Measurements from ENCODE around the gene SSUH2. TPM values are rescaled to one million over a fixed set of nuclear protein-coding genes. Genes with fewer than 3 reads are reported as not detected.

The SSUH2 gene
- total and polyA plus RNA-seq, 9 of the 15 experiments (the other 6 are each of a cell fraction or from before 2014, with no cell fraction given): 0.04 to 0.17 (median 0.04) TPM; not detected in 6

DNA sequence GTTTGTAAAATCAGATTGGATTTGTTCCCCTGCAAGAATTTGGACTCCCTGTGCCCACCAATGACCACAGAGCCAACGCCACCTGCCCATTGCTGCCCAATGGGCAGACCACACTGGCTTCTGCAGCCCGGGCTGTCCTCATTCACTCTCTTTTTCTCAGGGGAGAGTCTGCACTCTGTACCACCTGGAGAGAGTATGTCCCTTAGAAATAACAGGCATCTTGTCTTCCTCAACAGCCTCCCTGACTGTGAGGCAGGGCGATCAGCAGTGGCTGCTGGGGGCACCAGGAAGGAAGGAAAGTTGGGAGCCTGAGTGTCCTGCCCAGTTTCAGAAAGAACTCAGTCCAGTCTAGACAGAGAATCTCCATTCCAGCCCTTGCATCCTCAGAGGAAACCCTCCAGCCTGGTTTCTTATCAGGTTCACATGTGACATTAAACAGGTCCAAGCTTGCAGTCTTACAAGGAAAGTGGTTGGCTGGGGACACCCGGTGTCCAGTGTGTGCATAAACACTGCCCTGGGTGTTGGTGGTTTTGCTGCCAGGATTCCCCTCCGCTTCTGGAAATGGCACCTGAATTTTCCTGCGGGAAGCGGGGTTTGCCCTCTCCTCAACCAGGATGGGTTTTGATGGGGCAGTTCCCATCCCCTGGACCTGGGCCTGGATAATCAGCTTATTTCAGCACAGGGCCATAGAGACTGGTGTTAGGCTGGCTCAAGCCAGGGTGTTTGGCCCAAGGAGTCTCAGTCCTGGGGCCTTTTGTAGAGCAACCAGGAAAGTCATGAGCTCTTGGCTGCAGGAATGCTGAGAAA, 37.2 kb downstream of the SSUH2 start (continued):
- TF ChIP-seq, protein P1, sequence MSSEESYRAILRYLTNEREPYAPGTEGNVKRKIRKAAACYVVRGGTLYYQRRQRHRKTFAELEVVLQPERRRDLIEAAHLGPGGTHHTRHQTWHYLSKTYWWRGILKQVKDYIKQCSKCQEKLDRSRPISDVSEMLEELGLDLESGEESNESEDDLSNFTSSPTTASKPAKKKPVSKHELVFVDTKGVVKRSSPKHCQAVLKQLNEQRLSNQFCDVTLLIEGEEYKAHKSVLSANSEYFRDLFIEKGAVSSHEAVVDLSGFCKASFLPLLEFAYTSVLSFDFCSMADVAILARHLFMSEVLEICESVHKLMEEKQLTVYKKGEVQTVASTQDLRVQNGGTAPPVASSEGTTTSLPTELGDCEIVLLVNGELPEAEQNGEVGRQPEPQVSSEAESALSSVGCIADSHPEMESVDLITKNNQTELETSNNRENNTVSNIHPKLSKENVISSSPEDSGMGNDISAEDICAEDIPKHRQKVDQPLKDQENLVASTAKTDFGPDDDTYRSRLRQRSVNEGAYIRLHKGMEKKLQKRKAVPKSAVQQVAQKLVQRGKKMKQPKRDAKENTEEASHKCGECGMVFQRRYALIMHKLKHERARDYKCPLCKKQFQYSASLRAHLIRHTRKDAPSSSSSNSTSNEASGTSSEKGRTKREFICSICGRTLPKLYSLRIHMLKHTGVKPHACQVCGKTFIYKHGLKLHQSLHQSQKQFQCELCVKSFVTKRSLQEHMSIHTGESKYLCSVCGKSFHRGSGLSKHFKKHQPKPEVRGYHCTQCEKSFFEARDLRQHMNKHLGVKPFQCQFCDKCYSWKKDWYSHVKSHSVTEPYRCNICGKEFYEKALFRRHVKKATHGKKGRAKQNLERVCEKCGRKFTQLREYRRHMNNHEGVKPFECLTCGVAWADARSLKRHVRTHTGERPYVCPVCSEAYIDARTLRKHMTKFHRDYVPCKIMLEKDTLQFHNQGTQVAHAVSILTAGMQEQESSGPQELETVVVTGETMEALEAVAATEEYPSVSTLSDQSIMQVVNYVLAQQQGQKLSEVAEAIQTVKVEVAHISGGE (CRISPR knock-in tag; IDR thresholded peaks at IDR 0.05): no peak
- TF ChIP-seq ADNP (tag; IDR thresholded peaks at IDR 0.05): no peak
- TF ChIP-seq, protein P2, sequence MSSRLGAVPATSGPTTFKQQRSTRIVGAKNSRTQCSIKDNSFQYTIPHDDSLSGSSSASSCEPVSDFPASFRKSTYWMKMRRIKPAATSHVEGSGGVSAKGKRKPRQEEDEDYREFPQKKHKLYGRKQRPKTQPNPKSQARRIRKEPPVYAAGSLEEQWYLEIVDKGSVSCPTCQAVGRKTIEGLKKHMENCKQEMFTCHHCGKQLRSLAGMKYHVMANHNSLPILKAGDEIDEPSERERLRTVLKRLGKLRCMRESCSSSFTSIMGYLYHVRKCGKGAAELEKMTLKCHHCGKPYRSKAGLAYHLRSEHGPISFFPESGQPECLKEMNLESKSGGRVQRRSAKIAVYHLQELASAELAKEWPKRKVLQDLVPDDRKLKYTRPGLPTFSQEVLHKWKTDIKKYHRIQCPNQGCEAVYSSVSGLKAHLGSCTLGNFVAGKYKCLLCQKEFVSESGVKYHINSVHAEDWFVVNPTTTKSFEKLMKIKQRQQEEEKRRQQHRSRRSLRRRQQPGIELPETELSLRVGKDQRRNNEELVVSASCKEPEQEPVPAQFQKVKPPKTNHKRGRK (tag; IDR thresholded peaks at IDR 0.05): no peak
- TF ChIP-seq KDM5B (IDR thresholded peaks at IDR 0.05; ENCODE audit: insufficient replicate concordance, low read depth, low read length): no peak
- no peak for TF ChIP-seq XRCC3 (IDR thresholded peaks at IDR 0.05)
- TF ChIP-seq, protein P3, sequence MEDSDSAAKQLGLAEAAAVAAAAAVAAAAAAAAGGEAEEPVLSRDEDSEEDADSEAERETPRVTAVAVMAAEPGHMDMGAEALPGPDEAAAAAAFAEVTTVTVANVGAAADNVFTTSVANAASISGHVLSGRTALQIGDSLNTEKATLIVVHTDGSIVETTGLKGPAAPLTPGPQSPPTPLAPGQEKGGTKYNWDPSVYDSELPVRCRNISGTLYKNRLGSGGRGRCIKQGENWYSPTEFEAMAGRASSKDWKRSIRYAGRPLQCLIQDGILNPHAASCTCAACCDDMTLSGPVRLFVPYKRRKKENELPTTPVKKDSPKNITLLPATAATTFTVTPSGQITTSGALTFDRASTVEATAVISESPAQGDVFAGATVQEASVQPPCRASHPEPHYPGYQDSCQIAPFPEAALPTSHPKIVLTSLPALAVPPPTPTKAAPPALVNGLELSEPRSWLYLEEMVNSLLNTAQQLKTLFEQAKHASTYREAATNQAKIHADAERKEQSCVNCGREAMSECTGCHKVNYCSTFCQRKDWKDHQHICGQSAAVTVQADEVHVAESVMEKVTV (CRISPR knock-in tag; IDR thresholded peaks at IDR 0.05): peak; percentile 81
- TF ChIP-seq, protein P4, sequence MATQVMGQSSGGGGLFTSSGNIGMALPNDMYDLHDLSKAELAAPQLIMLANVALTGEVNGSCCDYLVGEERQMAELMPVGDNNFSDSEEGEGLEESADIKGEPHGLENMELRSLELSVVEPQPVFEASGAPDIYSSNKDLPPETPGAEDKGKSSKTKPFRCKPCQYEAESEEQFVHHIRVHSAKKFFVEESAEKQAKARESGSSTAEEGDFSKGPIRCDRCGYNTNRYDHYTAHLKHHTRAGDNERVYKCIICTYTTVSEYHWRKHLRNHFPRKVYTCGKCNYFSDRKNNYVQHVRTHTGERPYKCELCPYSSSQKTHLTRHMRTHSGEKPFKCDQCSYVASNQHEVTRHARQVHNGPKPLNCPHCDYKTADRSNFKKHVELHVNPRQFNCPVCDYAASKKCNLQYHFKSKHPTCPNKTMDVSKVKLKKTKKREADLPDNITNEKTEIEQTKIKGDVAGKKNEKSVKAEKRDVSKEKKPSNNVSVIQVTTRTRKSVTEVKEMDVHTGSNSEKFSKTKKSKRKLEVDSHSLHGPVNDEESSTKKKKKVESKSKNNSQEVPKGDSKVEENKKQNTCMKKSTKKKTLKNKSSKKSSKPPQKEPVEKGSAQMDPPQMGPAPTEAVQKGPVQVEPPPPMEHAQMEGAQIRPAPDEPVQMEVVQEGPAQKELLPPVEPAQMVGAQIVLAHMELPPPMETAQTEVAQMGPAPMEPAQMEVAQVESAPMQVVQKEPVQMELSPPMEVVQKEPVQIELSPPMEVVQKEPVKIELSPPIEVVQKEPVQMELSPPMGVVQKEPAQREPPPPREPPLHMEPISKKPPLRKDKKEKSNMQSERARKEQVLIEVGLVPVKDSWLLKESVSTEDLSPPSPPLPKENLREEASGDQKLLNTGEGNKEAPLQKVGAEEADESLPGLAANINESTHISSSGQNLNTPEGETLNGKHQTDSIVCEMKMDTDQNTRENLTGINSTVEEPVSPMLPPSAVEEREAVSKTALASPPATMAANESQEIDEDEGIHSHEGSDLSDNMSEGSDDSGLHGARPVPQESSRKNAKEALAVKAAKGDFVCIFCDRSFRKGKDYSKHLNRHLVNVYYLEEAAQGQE (IDR thresholded peaks at IDR 0.05; ENCODE audit: borderline replicate concordance): peak; percentile 45
- TF ChIP-seq, protein P4 (CRISPR knock-in tag; IDR thresholded peaks at IDR 0.05; ENCODE audit: low read depth): no peak
- no peak for TF ChIP-seq ELF2 (CRISPR knock-in tag; IDR thresholded peaks at IDR 0.05)
- no peak for TF ChIP-seq MBD2 (IDR thresholded peaks at IDR 0.05; ENCODE audit: borderline replicate concordance, low read depth)
- TF ChIP-seq POLR2AphosphoS2 (IDR thresholded peaks at IDR 0.05; ENCODE audit: low read length): no peak
- TF ChIP-seq ZNF354B (CRISPR knock-in tag; IDR thresholded peaks at IDR 0.05): no peak

All from K562 (cell line).